ENCODE measurements around the gene BUB1. TPM values are rescaled to one million over a fixed set of nuclear protein-coding genes. Genes with fewer than 3 reads are reported as not detected.
A peak's percentile ranks its signal among the peaks of the same experiment; 100 is the strongest.

The BUB1 gene
- total and polyA plus RNA-seq, 4 donors = 1.6 to 12.4 (median 2.7) TPM

DNA sequence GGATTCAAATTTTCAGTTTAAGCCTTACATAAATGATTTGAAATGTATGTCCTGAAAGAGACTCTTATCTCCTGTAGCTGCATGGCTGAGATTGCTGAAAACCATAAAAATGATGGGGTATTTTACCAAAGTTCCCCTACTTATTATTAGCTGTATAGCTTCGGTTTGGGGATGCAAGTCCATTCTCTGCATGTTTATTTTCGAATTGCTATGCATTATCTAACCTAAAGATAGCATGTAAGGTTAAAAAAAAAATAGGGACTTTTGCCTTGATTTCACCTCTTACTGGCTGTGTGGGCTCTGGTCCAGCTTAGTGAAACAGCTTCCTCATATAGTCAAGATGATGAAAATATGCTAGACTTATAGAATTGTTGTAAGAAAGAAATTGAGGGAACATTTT, 40.5 kb upstream of the BUB1 start:
- no peak for ATAC-seq (ENCODE audit: insufficient read depth, low FRiP score)

DNA sequence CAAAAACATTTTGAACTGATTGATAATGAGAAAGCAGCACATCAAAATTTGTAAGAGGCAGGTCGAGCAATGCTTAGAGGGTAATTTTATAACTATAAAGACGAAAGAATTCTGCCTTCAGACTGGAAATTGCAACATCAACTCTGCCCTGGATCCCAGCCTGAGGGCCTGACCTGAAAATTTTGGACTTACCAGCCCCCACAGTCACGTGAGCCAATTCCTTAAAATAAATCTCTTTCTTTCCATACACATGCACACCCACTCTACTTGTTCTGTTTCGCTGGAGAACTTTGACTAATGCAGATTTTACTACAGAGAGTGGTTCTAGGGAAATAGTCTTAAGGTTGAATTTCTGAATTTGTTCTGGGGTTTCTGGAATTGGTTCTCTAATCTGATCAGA, 39.9 kb upstream of the BUB1 start:
- TF ChIP-seq, protein P1, sequence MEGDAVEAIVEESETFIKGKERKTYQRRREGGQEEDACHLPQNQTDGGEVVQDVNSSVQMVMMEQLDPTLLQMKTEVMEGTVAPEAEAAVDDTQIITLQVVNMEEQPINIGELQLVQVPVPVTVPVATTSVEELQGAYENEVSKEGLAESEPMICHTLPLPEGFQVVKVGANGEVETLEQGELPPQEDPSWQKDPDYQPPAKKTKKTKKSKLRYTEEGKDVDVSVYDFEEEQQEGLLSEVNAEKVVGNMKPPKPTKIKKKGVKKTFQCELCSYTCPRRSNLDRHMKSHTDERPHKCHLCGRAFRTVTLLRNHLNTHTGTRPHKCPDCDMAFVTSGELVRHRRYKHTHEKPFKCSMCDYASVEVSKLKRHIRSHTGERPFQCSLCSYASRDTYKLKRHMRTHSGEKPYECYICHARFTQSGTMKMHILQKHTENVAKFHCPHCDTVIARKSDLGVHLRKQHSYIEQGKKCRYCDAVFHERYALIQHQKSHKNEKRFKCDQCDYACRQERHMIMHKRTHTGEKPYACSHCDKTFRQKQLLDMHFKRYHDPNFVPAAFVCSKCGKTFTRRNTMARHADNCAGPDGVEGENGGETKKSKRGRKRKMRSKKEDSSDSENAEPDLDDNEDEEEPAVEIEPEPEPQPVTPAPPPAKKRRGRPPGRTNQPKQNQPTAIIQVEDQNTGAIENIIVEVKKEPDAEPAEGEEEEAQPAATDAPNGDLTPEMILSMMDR (IDR thresholded peaks at IDR 0.05; ENCODE audit: control extremely low read depth, extremely low read depth) = no peak
- no peak for ATAC-seq (ENCODE audit: insufficient read depth, low FRiP score)
- WGBS, 2 donors = 43 to 62% methylated on average over 4 of the region's 4 CpGs
- Histone ChIP-seq H3K27me3 (ENCODE audit: control insufficient read depth in 3 of 3, insufficient read depth in 3 of 3, low read length in 2 of 3) (no peaks in the 10 kb centered on the region), H3K9ac (ENCODE audit: insufficient read depth in 1 of 2, low read length in 2 of 2) (no peak overlapping the region), H3K36me3 (ENCODE audit: control insufficient read depth in 4 of 4, insufficient read depth in 4 of 4, low read length in 4 of 4) (no peaks in the 10 kb centered on the region), H3K4me1 (ENCODE audit: control insufficient read depth in 5 of 5, insufficient read depth in 5 of 5, low read length in 5 of 5) (peaks cover 0 to 19% (median 0%) of the 10 kb centered on the region in 5 donors), H3K4me3 (no peak overlapping the region), H3K9me3 (ENCODE audit: control insufficient read depth in 4 of 4, insufficient read depth in 3 of 4, low read length in 3 of 4) (no peaks in the 10 kb centered on the region), H3K27ac (ENCODE audit: low read depth in 1 of 2, low read length in 1 of 2) (no peak overlapping the region)
- DNase-seq = peak; percentile 47 to 84 (median 64)

More for the DNA sequence above, 40.5 kb upstream of the BUB1 start:
- no peak for DNase-seq
- no peak overlapping the region for H3K9ac ChIP-seq (ENCODE audit: insufficient read depth in 1 of 2, low read length in 2 of 2)
- H3K27me3 ChIP-seq (ENCODE audit: control insufficient read depth in 3 of 3, insufficient read depth in 3 of 3, low read length in 2 of 3) = no peaks in the 10 kb centered on the region
- no peaks in the 10 kb centered on the region for H3K9me3 ChIP-seq (ENCODE audit: control insufficient read depth in 4 of 4, insufficient read depth in 3 of 4, low read length in 3 of 4)
- 90 to 97% methylated on average over 2 of the region's 2 CpGs for WGBS, 2 donors
- peaks cover 0 to 19% (median 0%) of the 10 kb centered on the region in 5 donors for H3K4me1 ChIP-seq (ENCODE audit: control insufficient read depth in 5 of 5, insufficient read depth in 5 of 5, low read length in 5 of 5)
- no peak overlapping the region for H3K27ac ChIP-seq (ENCODE audit: low read depth in 1 of 2, low read length in 1 of 2)
- H3K4me3 ChIP-seq = no peak overlapping the region
- no peaks in the 10 kb centered on the region for H3K36me3 ChIP-seq (ENCODE audit: control insufficient read depth in 4 of 4, insufficient read depth in 4 of 4, low read length in 4 of 4)
- TF ChIP-seq, protein P1 (IDR thresholded peaks at IDR 0.05; ENCODE audit: control extremely low read depth, extremely low read depth) = no peak

DNA sequence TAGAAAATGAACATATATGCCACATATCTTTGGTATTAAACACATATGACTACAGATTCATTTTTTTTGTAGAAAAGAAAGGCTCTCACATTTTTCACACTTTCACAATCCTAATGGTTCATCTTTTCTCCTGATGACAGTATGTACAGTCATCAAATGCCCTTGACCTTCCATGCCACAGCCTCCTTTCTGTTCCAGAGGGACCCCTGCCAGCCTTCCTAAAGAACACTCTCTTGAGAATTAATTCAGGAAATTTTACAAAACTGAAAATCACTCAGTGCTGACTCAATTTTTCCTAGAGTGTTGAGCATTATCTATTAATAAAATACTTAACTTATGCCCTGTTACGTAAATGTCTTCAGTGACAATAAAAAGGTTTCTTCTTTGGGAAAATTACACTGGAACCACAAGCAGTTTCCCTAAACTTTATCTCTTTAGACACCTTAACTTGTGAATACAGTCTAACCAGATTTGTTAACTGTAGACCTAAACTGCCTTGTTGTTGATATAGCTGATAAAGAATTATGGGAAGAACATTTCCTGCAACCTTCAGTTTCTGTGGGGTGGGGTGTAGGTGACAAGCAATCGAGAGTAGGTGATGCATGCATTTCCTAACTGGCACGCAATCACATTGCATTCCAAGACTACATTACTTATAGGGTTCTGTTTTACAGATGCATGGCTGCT, 39.2 kb upstream of the BUB1 start:
- Histone ChIP-seq H3K4me1 (ENCODE audit: control insufficient read depth in 5 of 5, insufficient read depth in 5 of 5, low read length in 5 of 5) (peaks cover 0 to 19% (median 0%) of the 10 kb centered on the region in 5 donors), H3K9me3 (ENCODE audit: control insufficient read depth in 4 of 4, insufficient read depth in 3 of 4, low read length in 3 of 4) (no peaks in the 10 kb centered on the region), H3K27me3 (ENCODE audit: control insufficient read depth in 3 of 3, insufficient read depth in 3 of 3, low read length in 2 of 3) (no peaks in the 10 kb centered on the region), H3K36me3 (ENCODE audit: control insufficient read depth in 4 of 4, insufficient read depth in 4 of 4, low read length in 4 of 4) (no peaks in the 10 kb centered on the region), H3K4me3 (no peak overlapping the region), H3K27ac (ENCODE audit: low read depth in 1 of 2, low read length in 1 of 2) (no peak overlapping the region), H3K9ac (ENCODE audit: insufficient read depth in 1 of 2, low read length in 2 of 2) (no peak overlapping the region)
- no peak for DNase-seq
- whole genome bisulfite sequencing, 2 donors = 58 to 71% methylated on average over 3 of the region's 3 CpGs
- TF ChIP-seq, protein P1 (IDR thresholded peaks at IDR 0.05; ENCODE audit: control extremely low read depth, extremely low read depth) = no peak
- no peak for ATAC-seq (ENCODE audit: insufficient read depth, low FRiP score)
